ENCODE measurements around the gene ATG4B. TPM values are rescaled to one million over a fixed set of nuclear protein-coding genes. Genes with fewer than 3 reads are reported as not detected.

The ATG4B gene
- total and polyA plus RNA-seq, 9 of the 15 experiments (the other 6 are each of a cell fraction or from before 2014, with no cell fraction given): 5.9 to 58.8 (median 35.6) TPM

DNA sequence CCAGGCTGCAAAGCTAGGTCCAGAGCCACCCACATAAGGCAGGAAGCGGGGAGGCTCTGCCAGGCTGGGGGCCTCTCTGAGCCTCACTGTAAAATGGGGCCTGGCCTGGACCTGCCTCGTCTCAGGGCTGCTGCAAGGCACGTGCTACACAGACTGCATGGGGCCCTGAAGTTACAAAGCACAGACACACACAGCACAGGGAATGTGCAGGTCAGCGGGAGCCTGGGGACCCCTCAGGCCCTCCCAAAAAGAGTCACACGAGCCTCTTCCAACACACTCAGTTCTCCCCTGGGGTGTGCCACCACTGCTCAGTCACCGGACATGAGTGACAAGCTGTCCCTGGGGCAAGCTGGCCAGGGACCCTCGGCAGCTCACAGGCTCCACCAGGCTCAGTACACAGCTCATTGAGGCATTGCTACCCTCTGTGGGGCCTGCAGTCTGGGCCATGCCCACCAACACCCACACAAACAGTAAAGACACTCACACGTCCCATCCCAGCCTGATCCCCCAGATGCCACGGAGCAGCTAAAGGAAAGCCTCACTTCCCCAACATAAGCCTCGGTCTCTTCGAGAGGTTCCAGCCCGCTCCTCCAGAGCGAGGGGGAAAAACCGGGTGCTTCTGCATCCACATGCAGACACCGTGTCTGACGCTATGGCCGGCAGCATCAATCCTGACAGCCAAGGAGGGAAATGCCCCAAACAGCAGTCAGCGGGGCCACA is 45.2 kb upstream of the ATG4B start:
- BruUV-seq (replicated peaks): no TSS peak
- no peak for TF ChIP-seq NFIC (IDR thresholded peaks at IDR 0.05)
- 0 out of 2 replicates have a peak, but pooled peaks have one; percentile 29 for TF ChIP-seq POLR2G (IDR thresholded peaks at IDR 0.05; ENCODE audit: low read depth, low read length)
- TF ChIP-seq SAFB2 (IDR thresholded peaks at IDR 0.05; ENCODE audit: borderline replicate concordance, low read depth, low read length, severe bottlenecking): no peak
- H3K9me3 ChIP-seq (replicated peaks; ENCODE audit: control insufficient read depth, insufficient read depth, low read depth, low read length): peaks cover 2% of the 10 kb centered on the region
- no peak overlapping the region for H3K9ac ChIP-seq (ENCODE audit: insufficient read depth in 1 of 2, low read depth in 2 of 2, low read length in 2 of 2)
- no peaks in the 10 kb centered on the region for H3K4me1 ChIP-seq (replicated peaks in 1 of 2; ENCODE audit: control insufficient read depth in 2 of 2, insufficient read depth in 2 of 2, low read length in 2 of 2)
- H3K79me2 ChIP-seq (ENCODE audit: control insufficient read depth, insufficient read depth, low read length): no peaks in the 10 kb centered on the region
- H3K27ac ChIP-seq (ENCODE audit: extremely low read depth, low read depth, low read length): no peak overlapping the region
- DNase-seq (ENCODE audit: extremely low read depth in 1 of 4, low spot score in 3 of 4): no peak
- no peak for ATAC-seq
- WGBS (ENCODE audit: insufficient coverage, low coverage, missing lambda C conversion rate): 97% methylated on average over 14 of the region's 18 CpGs
- no peak overlapping the region for H3K4me2 ChIP-seq (ENCODE audit: insufficient read depth, low read length)
- CTCF ChIA-PET (ENCODE audit: low intra/inter-chr PET ratio): no interaction called here
- H2AFZ ChIP-seq (ENCODE audit: low read depth, low read length): no peak overlapping the region
- POLR2A ChIA-PET: interaction anchor here (0.5 to 1.6 kb wide), 2 partner anchors 18 to 50 kb away, joined by 3 to 4 read pairs; no protein-coding TSS in a partner anchor
- H4K20me1 ChIP-seq (replicated peaks; ENCODE audit: control insufficient read depth, insufficient read depth, low read length): no peaks in the 10 kb centered on the region
- intact Hi-C loops (cut with micrococcal nuclease) (no loop called here), in situ Hi-C loops (cut with MboI) (no loop called here)
- H3K9me1 ChIP-seq (ENCODE audit: control insufficient read depth, insufficient read depth, low read length): no peaks in the 10 kb centered on the region
- H3K36me3 ChIP-seq (ENCODE audit: control insufficient read depth, insufficient read depth, low read length): peaks cover 41% of the 10 kb centered on the region
- no peak overlapping the region for H3K4me3 ChIP-seq
- FAIRE-seq: no peak
- no peaks in the 10 kb centered on the region for H3K27me3 ChIP-seq (ENCODE audit: control insufficient read depth in 2 of 2, insufficient read depth in 2 of 2, low read length in 2 of 2)

DNA sequence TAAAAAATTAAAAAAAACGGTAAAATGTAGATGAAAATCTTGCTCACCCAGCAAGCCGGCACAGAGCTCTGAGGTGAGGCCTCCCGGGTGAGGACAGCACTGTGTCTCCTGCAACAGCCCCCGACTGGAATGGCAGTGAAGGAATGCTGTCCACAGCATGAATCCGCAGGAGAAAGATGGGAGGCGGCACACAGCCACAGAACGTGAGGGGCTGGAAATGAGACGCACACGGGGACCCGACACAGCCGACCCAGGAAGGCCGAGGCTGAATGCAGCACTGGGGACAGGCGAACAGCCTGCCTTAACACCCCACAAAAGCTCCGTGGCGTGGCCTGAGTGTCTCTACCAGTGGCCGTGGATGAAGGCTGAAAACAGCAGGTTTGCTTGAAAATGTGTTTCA is 44.2 kb upstream of the ATG4B start:
- Histone ChIP-seq H2AFZ (ENCODE audit: low read depth, low read length) (no peak overlapping the region), H3K9me3 (replicated peaks; ENCODE audit: control insufficient read depth, insufficient read depth, low read depth, low read length) (no peaks in the 10 kb centered on the region; the same call in 1 of the 2 replicates), H3K4me3 (no peak overlapping the region), H3K36me3 (ENCODE audit: control insufficient read depth, insufficient read depth, low read length) (peaks cover 45% of the 10 kb centered on the region; the same call in 2 of the 3 replicates), H3K4me2 (ENCODE audit: insufficient read depth, low read length) (no peak overlapping the region), H4K20me1 (replicated peaks; ENCODE audit: control insufficient read depth, insufficient read depth, low read length) (no peaks in the 10 kb centered on the region), H3K9ac (ENCODE audit: insufficient read depth in 1 of 2, low read depth in 2 of 2, low read length in 2 of 2) (no peak overlapping the region), H3K9me1 (ENCODE audit: control insufficient read depth, insufficient read depth, low read length) (no peaks in the 10 kb centered on the region), H3K4me1 (replicated peaks in 1 of 2; ENCODE audit: control insufficient read depth in 2 of 2, insufficient read depth in 2 of 2, low read length in 2 of 2) (no peaks in the 10 kb centered on the region), H3K27me3 (ENCODE audit: control insufficient read depth in 2 of 2, insufficient read depth in 2 of 2, low read length in 2 of 2) (no peaks in the 10 kb centered on the region), H3K79me2 (ENCODE audit: control insufficient read depth, insufficient read depth, low read length) (no peaks in the 10 kb centered on the region), H3K27ac (ENCODE audit: extremely low read depth, low read depth, low read length) (no peak overlapping the region)
- intact Hi-C loops (cut with micrococcal nuclease) (no loop called here), in situ Hi-C loops (cut with MboI) (no loop called here)
- CTCF ChIA-PET (ENCODE audit: low intra/inter-chr PET ratio): no interaction called here
- ATAC-seq (no peak), DNase-seq (ENCODE audit: extremely low read depth in 1 of 4, low spot score in 3 of 4) (no peak), FAIRE-seq (no peak)
- WGBS (ENCODE audit: insufficient coverage, low coverage, missing lambda C conversion rate): 90% methylated on average over 11 of the region's 16 CpGs
- POLR2A ChIA-PET: no interaction called here
- no TSS peak for BruUV-seq (replicated peaks)
- TF ChIP-seq TAL1 (IDR thresholded peaks at IDR 0.05): no peak
- no peak for TF ChIP-seq L3MBTL2 (IDR thresholded peaks at IDR 0.05)
- TF ChIP-seq CEBPG (CRISPR knock-in tag; IDR thresholded peaks at IDR 0.05): no peak
- no peak for TF ChIP-seq CEBPG (tag; conservative IDR thresholded peaks at IDR 0.05 in 1 of 2, IDR thresholded peaks at IDR 0.05 in 1 of 2)
- TF ChIP-seq, protein P1, sequence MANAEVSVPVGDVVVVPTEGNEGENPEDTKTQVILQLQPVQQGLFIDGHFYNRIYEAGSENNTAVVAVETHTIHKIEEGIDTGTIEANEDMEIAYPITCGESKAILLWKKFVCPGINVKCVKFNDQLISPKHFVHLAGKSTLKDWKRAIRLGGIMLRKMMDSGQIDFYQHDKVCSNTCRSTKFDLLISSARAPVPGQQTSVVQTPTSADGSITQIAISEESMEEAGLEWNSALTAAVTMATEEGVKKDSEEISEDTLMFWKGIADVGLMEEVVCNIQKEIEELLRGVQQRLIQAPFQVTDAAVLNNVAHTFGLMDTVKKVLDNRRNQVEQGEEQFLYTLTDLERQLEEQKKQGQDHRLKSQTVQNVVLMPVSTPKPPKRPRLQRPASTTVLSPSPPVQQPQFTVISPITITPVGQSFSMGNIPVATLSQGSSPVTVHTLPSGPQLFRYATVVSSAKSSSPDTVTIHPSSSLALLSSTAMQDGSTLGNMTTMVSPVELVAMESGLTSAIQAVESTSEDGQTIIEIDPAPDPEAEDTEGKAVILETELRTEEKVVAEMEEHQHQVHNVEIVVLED (CRISPR knock-in tag; IDR thresholded peaks at IDR 0.05): no peak
- no peak for TF ChIP-seq TAF1 (IDR thresholded peaks at IDR 0.05; ENCODE audit: control insufficient read depth, extremely low read depth, insufficient read depth, low read length, severe bottlenecking)
- TF ChIP-seq ZNF830 (CRISPR knock-in tag; IDR thresholded peaks at IDR 0.05): no peak
- no peak for TF ChIP-seq KDM4B (IDR thresholded peaks at IDR 0.05; ENCODE audit: borderline replicate concordance in 2 of 2, low read depth in 1 of 2)
- TF ChIP-seq, protein P2, sequence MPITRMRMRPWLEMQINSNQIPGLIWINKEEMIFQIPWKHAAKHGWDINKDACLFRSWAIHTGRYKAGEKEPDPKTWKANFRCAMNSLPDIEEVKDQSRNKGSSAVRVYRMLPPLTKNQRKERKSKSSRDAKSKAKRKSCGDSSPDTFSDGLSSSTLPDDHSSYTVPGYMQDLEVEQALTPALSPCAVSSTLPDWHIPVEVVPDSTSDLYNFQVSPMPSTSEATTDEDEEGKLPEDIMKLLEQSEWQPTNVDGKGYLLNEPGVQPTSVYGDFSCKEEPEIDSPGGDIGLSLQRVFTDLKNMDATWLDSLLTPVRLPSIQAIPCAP (CRISPR knock-in tag; IDR thresholded peaks at IDR 0.05; ENCODE audit: borderline replicate concordance): no peak
- no peak for TF ChIP-seq CBX1 (IDR thresholded peaks at IDR 0.05; ENCODE audit: low read depth)
